Activated CD4-positive, alpha-beta T cell treated with anti-CD3 and anti-CD28 coated beads for 36 hours (primary cell): ENCODE results near the gene CARHSP1. TPM values are rescaled to one million over a fixed set of nuclear protein-coding genes. Genes with fewer than 3 reads are reported as not detected.

Source experiments
- ATAC-seq: fragments of 200-7000 bp; cut with Tn5 transposase; one replicate; pipeline ENCODE4 v1.10.0; 2021; ENCODE audit warnings: mild to moderate bottlenecking, moderate library complexity
- CTCF ChIA-PET: fragments of 350-600 bp; sonication (Branson Sonifier 250); formaldehyde crosslinking; loops from one replicate; lab custom pipeline; 2021; ENCODE audit warnings: antibody characterized with exemption; lab: Charles Lee
- POLR2A ChIA-PET: fragments of 350-600 bp; sonication (Branson Sonifier 250); formaldehyde crosslinking; loops from one replicate; lab custom pipeline; 2021; ENCODE audit warnings: antibody characterized with exemption, inconsistent platforms; lab: Charles Lee
- DNase-seq: peaks from one replicate; pipeline ENCODE4 v3.0.0-alpha.2; 2020
- H3K27ac Mint-ChIP-seq: one replicate; pipeline ENCODE4 v1.8.0; 2021; ENCODE audit warnings: mixed read lengths
- H3K27me3 Mint-ChIP-seq: one replicate; pipeline ENCODE4 v1.8.0; 2021; ENCODE audit warnings: mixed read lengths
- H3K36me3 Mint-ChIP-seq: one replicate; pipeline ENCODE4 v1.8.0; 2021; ENCODE audit warnings: low read depth, mixed read lengths
- H3K4me1 Mint-ChIP-seq: one replicate; pipeline ENCODE4 v1.8.0; 2021; ENCODE audit warnings: mixed read lengths
- H3K4me3 Mint-ChIP-seq: one replicate; pipeline ENCODE4 v1.8.0; 2021; ENCODE audit warnings: mild to moderate bottlenecking, moderate library complexity, mixed read lengths
- H3K9me3 Mint-ChIP-seq: one replicate; pipeline ENCODE4 v1.8.0; 2021; ENCODE audit warnings: low read depth, mixed read lengths
- intact Hi-C, 2 experiments: fragments of 100-400 bp; cut with DNase I in 1 of 2; cut with micrococcal nuclease in 1 of 2; formaldehyde crosslinking; loops; one replicate each; pipeline versions ENCODE4 v1.14.2 to v1.15.1; 2022 to 2024; cut with DNase I, micrococcal nuclease
- total RNA-seq, 2 experiments: library from RNA; stranded (reverse); gene quantifications; one replicate each; pipeline ENCODE4 v1.2.3, GENCODE V29; 2021

CARHSP1 gene
- total RNA-seq, 2 experiments from 2014 or later: 49.4 to 64.5 TPM

- intact Hi-C loops: no loop called here
- Mint-ChIP-seq H3K4me3 (no peak overlapping the region), H3K9me3 (no peaks in the 10 kb centered on the region), H3K27ac (no peak overlapping the region), H3K27me3 (no peaks in the 10 kb centered on the region), H3K36me3 (peaks cover 22% of the 10 kb centered on the region), H3K4me1 (peaks cover 28% of the 10 kb centered on the region)
- ChIA-PET CTCF (interaction anchor here (0.6 to 1.6 kb wide), 4 partner anchors 13 to 73 kb away, joined by 3 to 6 read pairs (median 4); no protein-coding TSS in a partner anchor), POLR2A (no interaction called here)
- ATAC-seq: no peak
- DNase-seq: no peak
Observed at GRCh38 chr16:8862309-8863130, 6.3 kb downstream of the CARHSP1 start.

- H3K4me3 Mint-ChIP-seq: no peak overlapping the region
- peaks cover 22% of the 10 kb centered on the region for H3K36me3 Mint-ChIP-seq
- no peaks in the 10 kb centered on the region for H3K9me3 Mint-ChIP-seq
- intact Hi-C loops: no loop called here
- ATAC-seq: no peak
- no peaks in the 10 kb centered on the region for H3K27me3 Mint-ChIP-seq
- H3K4me1 Mint-ChIP-seq: peaks cover 25% of the 10 kb centered on the region
- H3K27ac Mint-ChIP-seq: no peak overlapping the region
- CTCF ChIA-PET: interaction anchor here (0.6 to 1.6 kb wide), 3 partner anchors 14 to 19 kb away, joined by 3 to 6 read pairs (median 3); no protein-coding TSS in a partner anchor
- DNase-seq: no peak
- POLR2A ChIA-PET: no interaction called here
Observed at GRCh38 chr16:8861563-8862308, 7.1 kb downstream of the CARHSP1 start.

GRCh38 chr16:8859913-8860881 is 8.6 kb downstream of the CARHSP1 start:
- H3K36me3 Mint-ChIP-seq: peaks cover 28% of the 10 kb centered on the region
- H3K4me1 Mint-ChIP-seq: peaks cover 14% of the 10 kb centered on the region
- no peak overlapping the region for H3K27ac Mint-ChIP-seq
- CTCF ChIA-PET: interaction anchor here (0.6 to 1.0 kb wide), 2 partner anchors 21 to 157 kb away, joined by 3 to 4 read pairs; no protein-coding TSS in a partner anchor
- H3K9me3 Mint-ChIP-seq: no peaks in the 10 kb centered on the region
- no peak overlapping the region for H3K4me3 Mint-ChIP-seq
- POLR2A ChIA-PET: interaction anchor here (1.4 kb wide), 1 partner anchor 9 kb away, joined by 3 read pairs; the partner anchor contains the start of gene CARHSP1
- H3K27me3 Mint-ChIP-seq: no peaks in the 10 kb centered on the region
- DNase-seq (no peak), ATAC-seq (no peak)
- intact Hi-C loops: no loop called here

GRCh38 chr16:8858994-8859912 is 9.6 kb downstream of the CARHSP1 start:
- intact Hi-C loops: no loop called here
- H3K27me3 Mint-ChIP-seq: no peaks in the 10 kb centered on the region
- peaks cover 35% of the 10 kb centered on the region for H3K36me3 Mint-ChIP-seq
- no peak for ATAC-seq
- CTCF ChIA-PET: interaction anchor here (0.7 to 1.0 kb wide), 2 partner anchors 10 to 21 kb away, joined by 3 to 4 read pairs; partner anchors contain the start of gene CARHSP1
- peaks cover 11% of the 10 kb centered on the region for H3K4me1 Mint-ChIP-seq
- no peak overlapping the region for H3K27ac Mint-ChIP-seq
- no peaks in the 10 kb centered on the region for H3K9me3 Mint-ChIP-seq
- POLR2A ChIA-PET: interaction anchor here (1.4 kb wide), 1 partner anchor 10 kb away, joined by 3 read pairs; the partner anchor contains the start of gene CARHSP1
- DNase-seq: no peak
- no peak overlapping the region for H3K4me3 Mint-ChIP-seq

- Mint-ChIP-seq H3K27ac (no peak overlapping the region), H3K36me3 (peaks cover 34% of the 10 kb centered on the region), H3K4me3 (no peak overlapping the region), H3K9me3 (no peaks in the 10 kb centered on the region), H3K27me3 (no peaks in the 10 kb centered on the region), H3K4me1 (peaks cover 16% of the 10 kb centered on the region)
- ChIA-PET CTCF (no interaction called here), POLR2A (no interaction called here)
- no peak for ATAC-seq
- no peak for DNase-seq
- intact Hi-C loops: loop anchor here in 1 of 2 experiments (2.0 kb wide), 1 partner anchor 13 kb away; the partner anchor contains the start of gene CARHSP1
Observed at GRCh38 chr16:8855972-8856371, 12.8 kb downstream of the CARHSP1 start.

- ChIA-PET POLR2A (no interaction called here), CTCF (interaction anchor here (1.2 kb wide), 1 partner anchor 25 kb away, joined by 3 read pairs; no protein-coding TSS in a partner anchor)
- ATAC-seq: no peak
- Mint-ChIP-seq H3K9me3 (no peaks in the 10 kb centered on the region), H3K4me3 (no peak overlapping the region), H3K4me1 (peaks cover 22% of the 10 kb centered on the region), H3K27ac (peak overlapping the region; percentile 51), H3K36me3 (peaks cover 42% of the 10 kb centered on the region), H3K27me3 (no peaks in the 10 kb centered on the region)
- intact Hi-C loops: loop anchor here in 1 of 2 experiments (2.0 kb wide), 1 partner anchor 14 kb away; the partner anchor contains the start of gene CARHSP1
- peak; percentile 42 for DNase-seq
Observed at GRCh38 chr16:8855051-8855786, 13.6 kb downstream of the CARHSP1 start.

- Mint-ChIP-seq H3K9me3 (no peaks in the 10 kb centered on the region), H3K4me1 (peaks cover 28% of the 10 kb centered on the region), H3K36me3 (peaks cover 46% of the 10 kb centered on the region), H3K27me3 (no peaks in the 10 kb centered on the region), H3K27ac (peak overlapping the region; percentile 51), H3K4me3 (no peak overlapping the region)
- ChIA-PET CTCF (interaction anchor here (1.1 to 1.2 kb wide), 2 partner anchors 26 to 82 kb away, joined by 3 read pairs; no protein-coding TSS in a partner anchor), POLR2A (no interaction called here)
- intact Hi-C loops: loop anchor here in 1 of 2 experiments (2.0 kb wide), 1 partner anchor 14 kb away; the partner anchor contains the start of gene CARHSP1
- DNase-seq (no peak), ATAC-seq (no peak)
Observed at GRCh38 chr16:8854298-8854948, 14.4 kb downstream of the CARHSP1 start.

GRCh38 chr16:8853611-8854010 is 15.2 kb downstream of the CARHSP1 start:
- no peak for DNase-seq
- no peak for ATAC-seq
- intact Hi-C loops: loop anchor here in 1 of 2 experiments (2.0 kb wide), 1 partner anchor 15 kb away; the partner anchor contains the start of gene CARHSP1

GRCh38 chr16:8853150-8853549 is 15.7 kb downstream of the CARHSP1 start:
- H3K36me3 Mint-ChIP-seq: peaks cover 44% of the 10 kb centered on the region
- POLR2A ChIA-PET: no interaction called here

More at GRCh38 chr16:8853611-8854010, 15.2 kb downstream of the CARHSP1 start:
- Mint-ChIP-seq H3K27me3 (no peaks in the 10 kb centered on the region), H3K36me3 (peaks cover 46% of the 10 kb centered on the region), H3K9me3 (no peaks in the 10 kb centered on the region), H3K4me1 (peaks cover 30% of the 10 kb centered on the region), H3K27ac (peak overlapping the region; percentile 55), H3K4me3 (no peak overlapping the region)
- ChIA-PET POLR2A (no interaction called here), CTCF (interaction anchor here (0.6 to 1.1 kb wide), 2 partner anchors 28 to 83 kb away, joined by 3 to 6 read pairs; no protein-coding TSS in a partner anchor)

More at GRCh38 chr16:8853150-8853549, 15.7 kb downstream of the CARHSP1 start:
- no peaks in the 10 kb centered on the region for H3K27me3 Mint-ChIP-seq
- no peak overlapping the region for H3K4me3 Mint-ChIP-seq
- H3K4me1 Mint-ChIP-seq: peaks cover 30% of the 10 kb centered on the region
- DNase-seq (no peak), ATAC-seq (no peak)
- no peaks in the 10 kb centered on the region for H3K9me3 Mint-ChIP-seq
- CTCF ChIA-PET: interaction anchor here (0.6 to 1.1 kb wide), 3 partner anchors 28 to 83 kb away, joined by 3 to 6 read pairs (median 3); no protein-coding TSS in a partner anchor
- H3K27ac Mint-ChIP-seq: peak overlapping the region; percentile 55
- intact Hi-C loops: no loop called here
